Subcutaneous preadipocyte (primary cell): ENCODE data around the gene RPL15. TPM values are rescaled to one million over a fixed set of nuclear protein-coding genes. Genes with fewer than 3 reads are reported as not detected.

Source experiments
- total RNA-seq: library from RNA; depleted of rRNA; stranded (reverse); fragments of >200 nt; gene quantifications from 2 replicates; pipeline ENCODE4 v1.2.3, GENCODE V29; 2012

RPL15 gene
- total RNA-seq: 1,962 and 2,612 TPM in 2 replicates

DNA sequence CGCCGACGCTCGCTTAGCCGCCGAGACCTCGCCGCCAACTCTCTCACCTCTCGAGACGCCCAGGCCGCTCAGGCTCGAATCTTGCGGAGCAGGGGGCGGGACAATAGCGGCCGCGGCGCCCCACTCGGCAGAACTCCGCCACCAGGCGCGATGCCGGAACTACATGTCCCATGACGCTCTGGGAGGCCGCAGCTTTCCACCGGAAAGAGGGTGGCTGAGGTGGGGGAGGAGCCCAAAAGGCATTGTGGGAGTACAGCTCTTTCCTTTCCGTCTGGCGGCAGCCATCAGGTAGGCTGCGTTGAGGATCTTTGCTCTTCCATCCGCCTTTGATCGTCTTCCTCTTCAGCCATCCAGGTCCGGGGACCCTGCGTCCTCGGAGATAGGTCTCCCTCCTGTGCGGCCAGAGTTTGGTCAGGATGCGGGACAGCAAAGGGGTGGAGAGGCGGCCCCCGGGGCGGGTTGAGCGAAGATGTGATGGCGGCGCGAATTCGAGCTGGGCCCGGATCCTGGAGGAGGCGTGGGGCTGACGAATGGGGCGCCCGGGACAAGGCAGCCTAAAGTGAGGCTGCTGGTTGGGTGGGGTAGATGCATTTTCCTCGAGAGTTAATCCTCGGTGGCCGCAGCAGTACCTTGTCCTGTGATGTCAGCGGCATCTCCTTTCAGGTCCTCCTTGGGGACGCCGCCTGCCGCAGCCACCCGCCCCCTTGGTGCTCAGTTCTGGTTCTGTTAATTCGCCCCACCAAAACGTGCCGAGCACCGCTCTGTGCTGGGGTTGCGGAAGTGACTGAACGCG lies at the start of gene RPL15, which contains the start of gene NKIRAS1:
TSS of gene RPL15 (plus strand) at position 247 of the 793 bp plus-strand sequence. CDS start 728 bp downstream, outside the sequence.
TSS of gene NKIRAS1 (minus strand) at position 105 of the 793 bp plus-strand sequence. CDS start 6,086 bp downstream, outside the sequence.

DNA sequence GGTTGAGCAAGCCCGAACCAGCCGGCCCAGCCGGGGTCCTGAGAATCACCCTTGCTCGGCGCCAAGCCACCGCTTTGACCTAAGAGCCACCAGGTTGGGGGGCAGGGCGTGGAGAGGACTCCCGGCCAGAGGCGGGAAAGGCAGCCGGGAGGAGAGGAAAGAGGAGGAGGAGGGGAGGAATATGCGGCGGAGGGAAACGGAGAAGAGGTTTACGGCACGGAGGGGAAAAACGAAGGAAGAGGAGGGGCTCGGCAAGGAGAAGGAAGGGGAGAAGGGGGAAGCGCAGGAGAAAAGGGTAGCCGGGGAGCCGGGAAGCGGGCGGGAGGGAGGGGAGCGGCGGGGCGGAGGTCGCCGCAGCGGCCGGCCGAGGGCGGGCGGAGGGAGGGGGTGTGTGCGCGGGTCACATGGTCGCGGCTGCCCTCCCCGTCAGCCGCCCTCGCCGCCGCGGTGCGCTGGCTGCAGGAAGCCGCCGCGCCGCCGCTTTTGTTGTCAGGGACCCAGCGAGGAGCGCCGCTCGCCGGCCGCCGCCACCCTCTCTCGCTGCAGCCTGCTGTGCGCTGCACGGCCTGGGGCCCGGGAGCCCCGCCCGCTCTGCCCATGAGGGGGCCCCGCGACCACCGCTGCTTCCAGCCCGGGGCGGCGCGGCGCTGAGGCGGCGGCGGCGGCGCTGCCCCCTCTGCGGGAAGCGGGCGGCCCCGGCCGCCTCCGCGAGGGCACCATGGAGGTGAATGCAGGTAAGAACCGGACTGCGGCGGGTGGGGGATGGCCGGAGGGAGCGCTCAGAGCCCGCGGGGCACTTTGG lies 28.1 kb downstream of the RPL15 start, which contains the start of gene NR1D2:
TSS of gene NR1D2 (plus strand) at position 426 of the 802 bp plus-strand sequence. CDS start at position 719, 293 bp downstream.

Other genes starting within 250 kb of the RPL15 start
- gene UBE2E1, start 111.2 kb upstream of the RPL15 start, total RNA-seq: 62.5 and 65.3 TPM in 2 replicates
- gene NKIRAS1, start 142 bp upstream of the RPL15 start, total RNA-seq: 12.3 and 12.5 TPM in 2 replicates
- 10.3 and 14.5 TPM in 2 replicates for gene NR1D2, start 28.2 kb downstream of the RPL15 start, total RNA-seq